ENCODE measurements around the gene LBP. TPM values are rescaled to one million over a fixed set of nuclear protein-coding genes. Genes with fewer than 3 reads are reported as not detected.

The LBP gene
- total and polyA plus RNA-seq, 10 of the 15 experiments (the other 5 are each of a cell fraction or from before 2014, with no cell fraction given), result 0.04 to 0.10 TPM; not detected in 8

- Histone ChIP-seq H3K9me3 (replicated peaks; ENCODE audit: control insufficient read depth, insufficient read depth, low read length) (no peaks in the 10 kb centered on the region; the same call in 2 of the 3 replicates), H2AFZ (ENCODE audit: control insufficient read depth, low read depth, low read length) (no peak overlapping the region), H4K20me1 (ENCODE audit: control insufficient read depth, insufficient read depth) (no peaks in the 10 kb centered on the region), H3K4me2 (ENCODE audit: control insufficient read depth, insufficient read depth) (no peak overlapping the region), H3K27me3 (replicated peaks in 1 of 2; ENCODE audit: control insufficient read depth in 2 of 2, insufficient read depth in 2 of 2, low read length in 1 of 2) (peaks cover 2 to 3% of the 10 kb centered on the region in 2 experiments; a peak in 2 of 4 replicates), H3K9ac (ENCODE audit: control insufficient read depth, insufficient read depth, low read length) (no peak overlapping the region), H3K79me2 (ENCODE audit: control insufficient read depth, insufficient read depth, low read length) (no peaks in the 10 kb centered on the region), H3K4me3 (no peak overlapping the region), H3K4me1 (ENCODE audit: control insufficient read depth, insufficient read depth, low read length) (no peaks in the 10 kb centered on the region), H3K36me3 (ENCODE audit: control insufficient read depth in 2 of 2, insufficient read depth in 2 of 2, low read length in 1 of 2) (no peaks in the 10 kb centered on the region), H3K27ac (ENCODE audit: control insufficient read depth, insufficient read depth) (no peak overlapping the region)
- in situ Hi-C loops (cut with MboI) (no loop called here), intact Hi-C loops (cut with micrococcal nuclease; ENCODE audit: unreplicated experiment) (no loop called here)
- no peak for DNase-seq (ENCODE audit: low read depth, low spot score)
- SMC1A ChIA-PET (ENCODE audit: uncharacterized antibody, unreplicated experiment), result no interaction called here
- POLR2A ChIA-PET, result no interaction called here
- TF ChIP-seq SMARCA5 (IDR thresholded peaks at IDR 0.05) (no peak), BCL3 (IDR thresholded peaks at IDR 0.05; ENCODE audit: borderline replicate concordance, insufficient read depth, low read depth, low read length, poor library complexity, severe bottlenecking) (no peak), SMAD5 (IDR thresholded peaks at IDR 0.05; ENCODE audit: low read depth) (no peak), MYB (IDR thresholded peaks at IDR 0.05; ENCODE audit: borderline replicate concordance, low read depth, low read length) (no peak), HCFC1 (IDR thresholded peaks at IDR 0.05; ENCODE audit: low read length) (no peak), RFX5 (IDR thresholded peaks at IDR 0.05; ENCODE audit: low read depth, low read length) (no peak), ZBTB4 (CRISPR knock-in tag; IDR thresholded peaks at IDR 0.05) (no peak), KAT2A (conservative IDR thresholded peaks at IDR 0.05; ENCODE audit: control insufficient read depth, low read depth, low read length) (no peak), NR2F1 (conservative IDR thresholded peaks at IDR 0.05) (no peak), ATF2 (IDR thresholded peaks at IDR 0.05; ENCODE audit: low read length) (no peak), RELB (IDR thresholded peaks at IDR 0.05; ENCODE audit: low read depth) (no peak), USF1 (IDR thresholded peaks at IDR 0.05; ENCODE audit: borderline replicate concordance, extremely low read length, insufficient read depth, low read depth, low read length) (no peak), SMC3 (IDR thresholded peaks at IDR 0.05; ENCODE audit: borderline replicate concordance, low read length) (no peak), GATAD2B (conservative IDR thresholded peaks at IDR 0.05; ENCODE audit: low read depth) (no peak), FOXM1 (IDR thresholded peaks at IDR 0.05; ENCODE audit: low read depth, low read length) (no peak)
- RAD21 ChIA-PET (ENCODE audit: unreplicated experiment), result no interaction called here
- no peak for FAIRE-seq
- ATAC-seq, result no peak
- CTCF ChIA-PET, result no interaction called here
- BruUV-seq (replicated peaks), result no TSS peak
- 3% methylated on average over 5 of the region's 5 CpGs for WGBS (ENCODE audit: insufficient coverage, insufficient replicate concordance, low lambda C conversion rate, missing lambda C conversion rate)
Measured at GRCh38 chr20:38344107-38344701, 2.1 kb upstream of the LBP start.

Data from GM12878 (cell line).